HEK293 (cell line): ENCODE measurements around the gene SPRY4.

Experiments
- ZNF792 ChIP-seq: fragments of 450-650 bp; formaldehyde crosslinking; IDR thresholded peaks from 2 replicates; pipeline ENCODE4 v1.5.1; 2016; ENCODE audit warnings: missing biosample characterization, missing genetic modification characterization
- TF ChIP-seq, protein P1 (sequence below): fragments of 450-650 bp; formaldehyde crosslinking; IDR thresholded peaks from 2 replicates; pipeline ENCODE4 v1.5.1; 2016; ENCODE audit warnings: missing biosample characterization, missing genetic modification characterization
- TF ChIP-seq, protein P2 (sequence below): fragments of 450-650 bp; formaldehyde crosslinking; optimal IDR thresholded peaks from 2 replicates; pipeline ENCODE3; 2016; ENCODE audit warnings: missing biosample characterization, mild to moderate bottlenecking, missing genetic modification characterization

DNA sequence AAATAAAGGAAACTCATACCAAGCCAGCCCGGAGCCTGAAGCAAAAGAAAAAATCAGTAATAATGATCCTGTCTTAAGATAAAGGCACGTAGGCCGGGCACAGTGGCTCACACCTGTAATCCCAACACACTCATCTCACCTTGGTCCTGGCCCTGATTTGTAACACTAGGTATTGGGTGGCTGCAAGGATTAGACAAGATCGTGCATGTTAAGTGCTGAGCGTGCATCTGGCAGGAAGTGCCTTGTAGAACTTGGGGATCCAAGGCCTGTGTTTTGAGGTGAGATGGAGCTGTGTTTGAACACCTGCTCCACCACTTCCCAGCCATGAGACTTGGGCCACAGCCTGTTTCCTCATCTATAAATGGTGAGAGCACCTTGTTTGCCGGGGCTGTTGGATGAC lies 41.5 kb downstream of the SPRY4 start:
- TF ChIP-seq, protein P1, sequence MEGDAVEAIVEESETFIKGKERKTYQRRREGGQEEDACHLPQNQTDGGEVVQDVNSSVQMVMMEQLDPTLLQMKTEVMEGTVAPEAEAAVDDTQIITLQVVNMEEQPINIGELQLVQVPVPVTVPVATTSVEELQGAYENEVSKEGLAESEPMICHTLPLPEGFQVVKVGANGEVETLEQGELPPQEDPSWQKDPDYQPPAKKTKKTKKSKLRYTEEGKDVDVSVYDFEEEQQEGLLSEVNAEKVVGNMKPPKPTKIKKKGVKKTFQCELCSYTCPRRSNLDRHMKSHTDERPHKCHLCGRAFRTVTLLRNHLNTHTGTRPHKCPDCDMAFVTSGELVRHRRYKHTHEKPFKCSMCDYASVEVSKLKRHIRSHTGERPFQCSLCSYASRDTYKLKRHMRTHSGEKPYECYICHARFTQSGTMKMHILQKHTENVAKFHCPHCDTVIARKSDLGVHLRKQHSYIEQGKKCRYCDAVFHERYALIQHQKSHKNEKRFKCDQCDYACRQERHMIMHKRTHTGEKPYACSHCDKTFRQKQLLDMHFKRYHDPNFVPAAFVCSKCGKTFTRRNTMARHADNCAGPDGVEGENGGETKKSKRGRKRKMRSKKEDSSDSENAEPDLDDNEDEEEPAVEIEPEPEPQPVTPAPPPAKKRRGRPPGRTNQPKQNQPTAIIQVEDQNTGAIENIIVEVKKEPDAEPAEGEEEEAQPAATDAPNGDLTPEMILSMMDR (tag by site-specific recombination): no peak
- TF ChIP-seq, protein P2, sequence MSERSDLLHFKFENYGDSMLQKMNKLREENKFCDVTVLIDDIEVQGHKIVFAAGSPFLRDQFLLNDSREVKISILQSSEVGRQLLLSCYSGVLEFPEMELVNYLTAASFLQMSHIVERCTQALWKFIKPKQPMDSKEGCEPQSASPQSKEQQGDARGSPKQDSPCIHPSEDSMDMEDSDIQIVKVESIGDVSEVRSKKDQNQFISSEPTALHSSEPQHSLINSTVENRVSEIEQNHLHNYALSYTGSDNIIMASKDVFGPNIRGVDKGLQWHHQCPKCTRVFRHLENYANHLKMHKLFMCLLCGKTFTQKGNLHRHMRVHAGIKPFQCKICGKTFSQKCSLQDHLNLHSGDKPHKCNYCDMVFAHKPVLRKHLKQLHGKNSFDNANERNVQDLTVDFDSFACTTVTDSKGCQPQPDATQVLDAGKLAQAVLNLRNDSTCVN (tag by site-specific recombination): no peak
- TF ChIP-seq ZNF792 (tag by site-specific recombination): no peak
